Measurements from ENCODE around the gene TK2.

Gene TK2

DNA sequence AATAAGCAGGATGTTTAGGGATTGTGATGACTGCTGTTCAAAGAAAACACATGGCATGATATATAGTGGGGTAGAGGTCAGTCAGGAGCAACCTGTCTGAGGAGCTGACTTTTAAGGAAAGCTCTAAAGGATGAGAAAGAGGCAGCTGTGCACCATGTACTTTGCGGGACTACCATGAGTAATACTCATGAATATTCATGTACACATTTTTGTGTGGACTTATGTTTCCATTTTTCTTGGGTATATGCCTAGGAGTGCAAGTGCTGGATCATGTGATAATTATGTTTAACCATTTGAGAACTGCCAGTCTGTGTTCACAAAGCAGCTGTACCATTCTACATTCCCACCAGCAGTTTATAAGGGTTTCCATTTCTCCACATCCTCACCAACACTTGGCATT, 87.0 kb downstream of the TK2 start:
- TF ChIP-seq, protein P1, sequence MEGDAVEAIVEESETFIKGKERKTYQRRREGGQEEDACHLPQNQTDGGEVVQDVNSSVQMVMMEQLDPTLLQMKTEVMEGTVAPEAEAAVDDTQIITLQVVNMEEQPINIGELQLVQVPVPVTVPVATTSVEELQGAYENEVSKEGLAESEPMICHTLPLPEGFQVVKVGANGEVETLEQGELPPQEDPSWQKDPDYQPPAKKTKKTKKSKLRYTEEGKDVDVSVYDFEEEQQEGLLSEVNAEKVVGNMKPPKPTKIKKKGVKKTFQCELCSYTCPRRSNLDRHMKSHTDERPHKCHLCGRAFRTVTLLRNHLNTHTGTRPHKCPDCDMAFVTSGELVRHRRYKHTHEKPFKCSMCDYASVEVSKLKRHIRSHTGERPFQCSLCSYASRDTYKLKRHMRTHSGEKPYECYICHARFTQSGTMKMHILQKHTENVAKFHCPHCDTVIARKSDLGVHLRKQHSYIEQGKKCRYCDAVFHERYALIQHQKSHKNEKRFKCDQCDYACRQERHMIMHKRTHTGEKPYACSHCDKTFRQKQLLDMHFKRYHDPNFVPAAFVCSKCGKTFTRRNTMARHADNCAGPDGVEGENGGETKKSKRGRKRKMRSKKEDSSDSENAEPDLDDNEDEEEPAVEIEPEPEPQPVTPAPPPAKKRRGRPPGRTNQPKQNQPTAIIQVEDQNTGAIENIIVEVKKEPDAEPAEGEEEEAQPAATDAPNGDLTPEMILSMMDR (IDR thresholded peaks at IDR 0.05) = no peak
- H3K36me3 ChIP-seq (ENCODE audit: control insufficient read depth, insufficient read depth, low read length) = no peaks in the 10 kb centered on the region
- H3K27ac ChIP-seq = no peak overlapping the region
- no peak overlapping the region for H3K4me2 ChIP-seq (ENCODE audit: low read length)
- no peaks in the 10 kb centered on the region for H3K27me3 ChIP-seq (ENCODE audit: control insufficient read depth, insufficient read depth, low read length)
- H3K79me2 ChIP-seq = no peaks in the 10 kb centered on the region
- H3K9ac ChIP-seq = no peak overlapping the region
- H2AFZ ChIP-seq = no peak overlapping the region
- H3K4me3 ChIP-seq (ENCODE audit: low read depth, low read length) = no peak overlapping the region
- no peaks in the 10 kb centered on the region for H3K9me3 ChIP-seq (ENCODE audit: control insufficient read depth, low read length)
- H3K4me1 ChIP-seq = no peaks in the 10 kb centered on the region

DNA sequence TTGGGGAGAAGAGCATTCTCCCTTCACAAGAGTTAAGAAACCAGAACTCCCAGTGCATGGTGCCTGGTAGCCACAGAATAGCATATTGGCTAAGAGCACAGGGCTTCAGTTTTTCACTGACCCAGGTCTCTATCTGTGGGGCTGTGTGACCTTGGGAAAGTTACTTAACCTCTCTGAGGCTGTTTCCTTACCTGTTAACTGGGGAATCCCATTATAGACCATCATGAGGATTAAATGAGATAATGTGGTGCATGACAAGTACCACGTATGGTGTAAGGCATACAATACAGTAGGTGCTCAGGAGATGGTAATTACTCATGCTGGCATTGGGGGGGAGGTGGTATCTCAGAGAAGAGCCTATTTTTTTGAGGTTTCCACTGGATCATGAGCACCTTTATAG, 89.2 kb downstream of the TK2 start:
- no peaks in the 10 kb centered on the region for H3K4me1 ChIP-seq
- TF ChIP-seq, protein P1 (IDR thresholded peaks at IDR 0.05) = no peak
- H3K4me2 ChIP-seq (ENCODE audit: low read length) = no peak overlapping the region

DNA sequence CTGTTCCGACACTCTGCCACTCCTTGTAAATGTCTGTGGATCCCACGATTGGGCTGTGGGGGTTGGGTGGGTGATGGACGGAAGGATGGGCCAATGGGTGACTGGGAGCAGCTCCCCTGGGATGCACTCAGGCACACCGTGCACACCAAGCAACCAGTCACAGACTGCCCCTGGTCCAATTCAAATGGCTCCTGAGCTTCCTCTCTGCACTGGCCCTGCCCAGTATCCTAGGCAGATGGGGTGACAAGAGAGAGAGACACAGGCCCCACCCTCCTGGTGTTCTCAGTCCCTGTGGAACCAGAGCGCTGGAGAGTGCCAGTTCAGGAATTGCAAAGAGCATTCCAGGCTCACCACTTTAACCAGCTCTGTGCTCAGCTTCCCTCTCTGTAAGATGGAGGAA, 90.0 kb downstream of the TK2 start:
- H3K79me2 ChIP-seq = no peaks in the 10 kb centered on the region
- H3K4me2 ChIP-seq (ENCODE audit: low read length) = no peak overlapping the region
- H3K4me1 ChIP-seq = no peaks in the 10 kb centered on the region
- no peak overlapping the region for H2AFZ ChIP-seq
- no peak overlapping the region for H3K9ac ChIP-seq
- H3K27ac ChIP-seq = no peak overlapping the region
- TF ChIP-seq, protein P1 (IDR thresholded peaks at IDR 0.05) = no peak
- no peaks in the 10 kb centered on the region for H3K36me3 ChIP-seq (ENCODE audit: control insufficient read depth, insufficient read depth, low read length)
- H3K27me3 ChIP-seq (ENCODE audit: control insufficient read depth, insufficient read depth, low read length) = no peaks in the 10 kb centered on the region
- no peaks in the 10 kb centered on the region for H3K9me3 ChIP-seq (ENCODE audit: control insufficient read depth, low read length)
- no peak overlapping the region for H3K4me3 ChIP-seq (ENCODE audit: low read depth, low read length)

More for the DNA sequence above, 89.2 kb downstream of the TK2 start:
- no peaks in the 10 kb centered on the region for H3K27me3 ChIP-seq (ENCODE audit: control insufficient read depth, insufficient read depth, low read length)
- H3K79me2 ChIP-seq = no peaks in the 10 kb centered on the region
- H3K27ac ChIP-seq = no peak overlapping the region
- H3K9me3 ChIP-seq (ENCODE audit: control insufficient read depth, low read length) = no peaks in the 10 kb centered on the region
- no peak overlapping the region for H3K9ac ChIP-seq
- no peak overlapping the region for H3K4me3 ChIP-seq (ENCODE audit: low read depth, low read length)
- H3K36me3 ChIP-seq (ENCODE audit: control insufficient read depth, insufficient read depth, low read length) = no peaks in the 10 kb centered on the region
- no peak overlapping the region for H2AFZ ChIP-seq

DNA sequence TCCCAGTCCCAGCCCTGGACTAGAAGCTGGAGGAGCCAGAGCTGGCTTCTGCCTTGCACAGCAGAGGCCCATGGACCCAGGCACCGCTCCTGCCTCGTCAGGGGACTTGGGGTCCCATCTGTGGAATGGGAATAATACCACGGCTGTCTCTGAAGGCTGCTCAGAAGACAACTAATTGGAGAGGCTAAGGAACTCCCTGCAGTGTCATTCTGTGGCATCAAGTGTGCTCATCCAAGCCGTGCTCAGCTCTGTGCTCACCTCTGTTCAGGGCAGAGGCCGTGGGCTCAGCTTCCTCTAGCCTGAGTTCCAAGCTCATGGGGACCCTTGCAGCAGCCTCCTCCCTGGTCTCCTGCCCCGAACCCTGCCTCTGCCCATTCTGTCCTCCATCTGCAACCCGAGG, 91.1 kb downstream of the TK2 start:
- Histone ChIP-seq H3K27ac (no peak overlapping the region), H3K36me3 (ENCODE audit: control insufficient read depth, insufficient read depth, low read length) (no peaks in the 10 kb centered on the region), H2AFZ (no peak overlapping the region), H3K4me2 (ENCODE audit: low read length) (no peak overlapping the region), H3K4me1 (no peaks in the 10 kb centered on the region), H3K79me2 (no peaks in the 10 kb centered on the region), H3K9ac (no peak overlapping the region), H3K9me3 (ENCODE audit: control insufficient read depth, low read length) (no peaks in the 10 kb centered on the region), H3K4me3 (ENCODE audit: low read depth, low read length) (no peak overlapping the region), H3K27me3 (ENCODE audit: control insufficient read depth, insufficient read depth, low read length) (no peaks in the 10 kb centered on the region)
- TF ChIP-seq, protein P1 (IDR thresholded peaks at IDR 0.05) = no peak

DNA sequence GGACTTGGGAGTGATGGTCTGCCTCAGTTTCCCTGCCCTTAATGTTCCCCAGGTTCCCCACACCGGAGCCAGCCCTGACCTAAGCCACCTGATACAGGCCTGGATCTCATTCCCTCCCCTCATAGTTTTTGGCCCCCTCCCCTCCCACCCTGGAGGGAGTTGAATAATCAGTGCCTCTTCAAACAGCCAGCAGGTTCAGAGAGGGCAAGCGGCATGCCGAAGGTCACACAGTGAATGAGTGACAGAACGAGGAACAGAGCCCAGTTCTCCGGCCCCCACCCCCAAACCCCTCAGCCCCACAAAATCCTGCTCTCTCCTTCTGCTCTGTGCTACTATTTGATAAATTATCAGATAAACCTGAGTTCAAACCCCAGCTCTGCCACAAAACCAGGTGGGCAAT, 91.6 kb downstream of the TK2 start:
- Histone ChIP-seq H3K4me2 (ENCODE audit: low read length) (no peak overlapping the region), H3K27ac (no peak overlapping the region), H3K4me1 (no peaks in the 10 kb centered on the region), H3K4me3 (ENCODE audit: low read depth, low read length) (no peak overlapping the region), H3K79me2 (no peaks in the 10 kb centered on the region), H3K27me3 (ENCODE audit: control insufficient read depth, insufficient read depth, low read length) (no peaks in the 10 kb centered on the region), H3K9ac (no peak overlapping the region), H3K36me3 (ENCODE audit: control insufficient read depth, insufficient read depth, low read length) (no peaks in the 10 kb centered on the region), H2AFZ (no peak overlapping the region), H3K9me3 (ENCODE audit: control insufficient read depth, low read length) (no peaks in the 10 kb centered on the region)
- TF ChIP-seq, protein P1 (IDR thresholded peaks at IDR 0.05) = no peak
